Measurements from ENCODE around the gene SMIM15.

DNA sequence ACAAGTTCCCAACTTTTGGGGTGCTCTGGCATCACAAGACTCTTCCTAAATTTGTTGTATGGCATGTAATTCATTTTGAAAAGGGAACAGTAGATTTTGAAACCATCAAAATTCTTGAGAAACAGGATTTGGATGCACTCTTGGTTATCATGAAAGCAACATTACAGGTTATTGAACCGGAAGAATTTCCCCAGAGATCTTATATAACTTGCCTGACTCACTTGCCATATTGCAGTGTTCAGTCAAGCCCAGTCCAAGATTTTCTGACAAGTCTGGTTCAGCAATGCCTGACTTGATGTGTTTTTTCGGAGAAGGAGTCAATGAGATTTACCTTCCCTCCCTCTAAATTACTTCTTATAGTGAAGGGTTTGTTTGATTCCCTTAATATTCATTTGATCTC, 32.0 kb downstream of the SMIM15 start:
- TF ChIP-seq, protein P1, sequence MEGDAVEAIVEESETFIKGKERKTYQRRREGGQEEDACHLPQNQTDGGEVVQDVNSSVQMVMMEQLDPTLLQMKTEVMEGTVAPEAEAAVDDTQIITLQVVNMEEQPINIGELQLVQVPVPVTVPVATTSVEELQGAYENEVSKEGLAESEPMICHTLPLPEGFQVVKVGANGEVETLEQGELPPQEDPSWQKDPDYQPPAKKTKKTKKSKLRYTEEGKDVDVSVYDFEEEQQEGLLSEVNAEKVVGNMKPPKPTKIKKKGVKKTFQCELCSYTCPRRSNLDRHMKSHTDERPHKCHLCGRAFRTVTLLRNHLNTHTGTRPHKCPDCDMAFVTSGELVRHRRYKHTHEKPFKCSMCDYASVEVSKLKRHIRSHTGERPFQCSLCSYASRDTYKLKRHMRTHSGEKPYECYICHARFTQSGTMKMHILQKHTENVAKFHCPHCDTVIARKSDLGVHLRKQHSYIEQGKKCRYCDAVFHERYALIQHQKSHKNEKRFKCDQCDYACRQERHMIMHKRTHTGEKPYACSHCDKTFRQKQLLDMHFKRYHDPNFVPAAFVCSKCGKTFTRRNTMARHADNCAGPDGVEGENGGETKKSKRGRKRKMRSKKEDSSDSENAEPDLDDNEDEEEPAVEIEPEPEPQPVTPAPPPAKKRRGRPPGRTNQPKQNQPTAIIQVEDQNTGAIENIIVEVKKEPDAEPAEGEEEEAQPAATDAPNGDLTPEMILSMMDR (IDR thresholded peaks at IDR 0.05 in 4 of 5, conservative IDR thresholded peaks at IDR 0.05 in 1 of 5): no peak
- TF ChIP-seq POLR2A (IDR thresholded peaks at IDR 0.05): no peak
